WTC11 (cell line): ENCODE data around the gene IL1RAPL1. TPM values are rescaled to one million over a fixed set of nuclear protein-coding genes. Genes with fewer than 3 reads are reported as not detected.

Experiments
- ATAC-seq: fragments of 200-7000 bp; cut with Tn5 transposase; 2 replicates; pipeline ENCODE4 v1.10.0; 2021; ENCODE audit warnings: mild to moderate bottlenecking, moderate library complexity
- CTCF ChIA-PET: fragments of 300-600 bp; sonication (Branson Sonifier 250); formaldehyde crosslinking; loops from one replicate; lab custom pipeline; 2021; ENCODE audit warnings: antibody characterized with exemption; lab: Charles Lee
- POLR2A ChIA-PET: fragments of 350-600 bp; sonication (Branson Sonifier 250); formaldehyde crosslinking; loops from one replicate; lab custom pipeline; 2021; ENCODE audit warnings: antibody characterized with exemption; lab: Charles Lee
- DNase-seq: peaks from one replicate; pipeline ENCODE4 v3.0.0; 2021; ENCODE audit warnings: low spot score
- H3K27ac Mint-ChIP-seq: 2 replicates; pipeline ENCODE4 v1.8.0; 2021; ENCODE audit warnings: mixed read lengths
- H3K27me3 Mint-ChIP-seq: 2 replicates; pipeline ENCODE4 v1.8.0; 2021; ENCODE audit warnings: low read depth, mild to moderate bottlenecking, moderate library complexity, mixed read lengths
- H3K36me3 Mint-ChIP-seq: 2 replicates; pipeline ENCODE4 v1.8.0; 2021; ENCODE audit warnings: mixed read lengths
- H3K4me1 Mint-ChIP-seq: 2 replicates; pipeline ENCODE4 v1.8.0; 2022; ENCODE audit warnings: mixed read lengths
- H3K4me3 Mint-ChIP-seq: 2 replicates; pipeline ENCODE4 v1.8.0; 2021; ENCODE audit warnings: mild to moderate bottlenecking, moderate library complexity, mixed read lengths
- H3K9me3 Mint-ChIP-seq: 2 replicates; pipeline ENCODE4 v1.8.0; 2021; ENCODE audit warnings: mixed read lengths
- ATF1 ChIP-seq: sonication (generic); formaldehyde crosslinking; IDR thresholded peaks from 2 replicates; pipeline ENCODE4 v1.8.1; 2023; ENCODE audit warnings: mild to moderate bottlenecking, moderate library complexity, missing genetic modification reagents
- E2F4 ChIP-seq: sonication (generic); formaldehyde crosslinking; IDR thresholded peaks from 2 replicates; pipeline ENCODE4 v1.8.1; 2022; ENCODE audit warnings: low read depth, mild to moderate bottlenecking, moderate library complexity, missing genetic modification reagents, borderline replicate concordance
- E2F5 ChIP-seq: sonication (generic); formaldehyde crosslinking; IDR thresholded peaks from 2 replicates; pipeline ENCODE4 v1.8.1; 2022; ENCODE audit warnings: mild to moderate bottlenecking, moderate library complexity, missing genetic modification reagents
- HMGA2 ChIP-seq: fragments of 250-450 bp; sonication (Bioruptor Pico); IDR thresholded peaks from 2 replicates; pipeline ENCODE4 v1.4.0; 2021; ENCODE audit warnings: mild to moderate bottlenecking, moderate library complexity
- MXD4 ChIP-seq: fragments of 250-450 bp; sonication (Bioruptor Pico); IDR thresholded peaks from 2 replicates; pipeline ENCODE4 v1.8.0; 2021; ENCODE audit warnings: mild to moderate bottlenecking, moderate library complexity, borderline replicate concordance
- NR3C1 ChIP-seq: sonication (generic); formaldehyde crosslinking; conservative IDR thresholded peaks from 2 replicates; pipeline ENCODE4 v1.8.1; 2023; ENCODE audit warnings: low read depth, mild to moderate bottlenecking, missing genetic modification reagents
- PREB ChIP-seq: sonication (generic); formaldehyde crosslinking; IDR thresholded peaks from 2 replicates; pipeline ENCODE4 v1.8.1; 2022; ENCODE audit warnings: mild to moderate bottlenecking, missing genetic modification reagents, moderate library complexity, borderline replicate concordance
- SMAD4 ChIP-seq: sonication (generic); formaldehyde crosslinking; IDR thresholded peaks from 2 replicates; pipeline ENCODE4 v1.8.0; 2022; ENCODE audit warnings: mild to moderate bottlenecking, missing genetic modification reagents
- ZNF121 ChIP-seq: sonication (generic); formaldehyde crosslinking; IDR thresholded peaks from 2 replicates; pipeline ENCODE4 v1.8.0; 2023; ENCODE audit warnings: missing genetic modification reagents
- ZNF512 ChIP-seq: sonication (generic); formaldehyde crosslinking; IDR thresholded peaks from 2 replicates; pipeline ENCODE4 v1.8.1; 2022; ENCODE audit warnings: missing genetic modification reagents, borderline replicate concordance
- total RNA-seq: library from RNA; stranded (reverse); gene quantifications from 3 replicates; pipeline ENCODE4 v1.2.3, GENCODE V29; 2021
- TF ChIP-seq, protein P1 (sequence below): fragments of 250-450 bp; sonication (Bioruptor Pico); IDR thresholded peaks from 2 replicates; pipeline ENCODE4 v2.1.2; 2022; ENCODE audit warnings: mild to moderate bottlenecking, moderate library complexity
- TF ChIP-seq, protein P2 (sequence below): sonication (generic); formaldehyde crosslinking; IDR thresholded peaks from 2 replicates; pipeline ENCODE4 v1.8.0; 2022; ENCODE audit warnings: mild to moderate bottlenecking, missing genetic modification reagents
- TF ChIP-seq, protein P3 (sequence below): sonication (generic); formaldehyde crosslinking; conservative IDR thresholded peaks from 2 replicates; pipeline ENCODE4 v1.8.1; 2023; ENCODE audit warnings: mild to moderate bottlenecking, low read depth, missing genetic modification reagents, moderate library complexity
- TF ChIP-seq, protein P4 (sequence below): fragments of 250-450 bp; sonication (Bioruptor Pico); IDR thresholded peaks from 2 replicates; pipeline ENCODE4 v1.9.0; 2021; ENCODE audit warnings: mild to moderate bottlenecking

IL1RAPL1 gene
- total RNA-seq, 1 experiment from 2014 or later: 0.13 TPM

- Mint-ChIP-seq H3K27me3 (no peaks in the 10 kb centered on the region), H3K27ac (no peak overlapping the region), H3K4me3 (no peak overlapping the region), H3K36me3 (no peaks in the 10 kb centered on the region), H3K4me1 (peaks cover 2% of the 10 kb centered on the region; the same call in 1 of the 2 replicates), H3K9me3 (no peaks in the 10 kb centered on the region)
- ChIA-PET CTCF (no interaction called here), POLR2A (no interaction called here)
- no peak for ATAC-seq
- no peak for DNase-seq
- TF ChIP-seq, protein P1, sequence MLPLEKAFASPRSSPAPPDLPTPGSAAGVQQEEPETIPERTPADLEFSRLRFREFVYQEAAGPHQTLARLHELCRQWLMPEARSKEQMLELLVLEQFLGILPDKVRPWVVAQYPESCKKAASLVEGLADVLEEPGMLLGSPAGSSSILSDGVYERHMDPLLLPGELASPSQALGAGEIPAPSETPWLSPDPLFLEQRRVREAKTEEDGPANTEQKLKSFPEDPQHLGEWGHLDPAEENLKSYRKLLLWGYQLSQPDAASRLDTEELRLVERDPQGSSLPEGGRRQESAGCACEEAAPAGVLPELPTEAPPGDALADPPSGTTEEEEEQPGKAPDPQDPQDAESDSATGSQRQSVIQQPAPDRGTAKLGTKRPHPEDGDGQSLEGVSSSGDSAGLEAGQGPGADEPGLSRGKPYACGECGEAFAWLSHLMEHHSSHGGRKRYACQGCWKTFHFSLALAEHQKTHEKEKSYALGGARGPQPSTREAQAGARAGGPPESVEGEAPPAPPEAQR (CRISPR knock-in tag): no peak
- TF ChIP-seq, protein P2, sequence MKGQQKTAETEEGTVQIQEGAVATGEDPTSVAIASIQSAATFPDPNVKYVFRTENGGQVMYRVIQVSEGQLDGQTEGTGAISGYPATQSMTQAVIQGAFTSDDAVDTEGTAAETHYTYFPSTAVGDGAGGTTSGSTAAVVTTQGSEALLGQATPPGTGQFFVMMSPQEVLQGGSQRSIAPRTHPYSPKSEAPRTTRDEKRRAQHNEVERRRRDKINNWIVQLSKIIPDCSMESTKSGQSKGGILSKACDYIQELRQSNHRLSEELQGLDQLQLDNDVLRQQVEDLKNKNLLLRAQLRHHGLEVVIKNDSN: no peak
- TF ChIP-seq ZNF512 (CRISPR knock-in tag): no peak
- TF ChIP-seq E2F4: no peak
- no peak for TF ChIP-seq PREB (CRISPR knock-in tag)
Observed at GRCh38 chrX:29447867-29448266, 860.6 kb downstream of the IL1RAPL1 start.

DNA sequence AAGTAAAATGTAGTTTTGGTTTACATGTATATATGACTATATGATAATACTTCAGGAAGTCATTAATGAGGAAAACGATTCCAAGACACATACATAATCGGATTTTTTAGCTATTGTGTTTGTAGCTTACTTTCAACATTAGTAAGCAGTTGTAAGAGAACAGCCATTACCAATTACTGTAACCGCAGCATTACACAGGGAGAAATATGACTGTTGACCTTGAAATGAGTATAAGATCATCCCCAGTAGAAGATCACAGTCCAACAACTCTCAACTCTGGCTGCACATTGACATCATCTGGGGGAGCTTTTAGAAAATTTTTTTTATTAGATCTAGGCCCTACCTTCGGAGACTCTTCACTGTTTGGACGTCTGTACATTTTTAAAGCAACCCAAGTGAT is 866.1 kb downstream of the IL1RAPL1 start:
- ATAC-seq (no peak), DNase-seq (no peak)
- POLR2A ChIA-PET: no interaction called here
- Mint-ChIP-seq H3K4me3 (no peak overlapping the region), H3K27ac (no peak overlapping the region)
- no peak for TF ChIP-seq ATF1
- TF ChIP-seq, all 79 proteins: peak for 0
- Mint-ChIP-seq H3K9me3 (no peaks in the 10 kb centered on the region), H3K4me1 (no peaks in the 10 kb centered on the region), H3K27me3 (no peaks in the 10 kb centered on the region; the same call in 1 of the 2 replicates), H3K36me3 (no peaks in the 10 kb centered on the region)
- CTCF ChIA-PET: no interaction called here

DNA sequence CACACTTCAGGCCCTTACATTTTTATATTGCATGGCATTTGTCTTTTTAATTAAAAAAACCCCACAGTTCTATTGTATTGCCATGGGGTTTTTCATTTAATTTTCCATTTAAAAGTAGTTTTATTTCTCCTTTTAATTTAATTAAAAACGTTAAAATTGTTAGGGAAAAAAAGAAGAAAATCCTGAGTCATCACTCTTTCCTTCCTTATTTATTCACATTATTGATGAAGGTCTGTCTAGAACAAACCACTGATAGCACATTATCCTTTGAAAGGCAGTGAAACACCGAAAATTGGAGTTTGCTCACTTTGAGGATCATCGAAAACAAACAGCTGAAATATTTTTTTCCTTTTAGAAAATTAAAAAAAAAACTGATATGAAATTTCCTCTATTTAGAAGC is 868.5 kb downstream of the IL1RAPL1 start:
- ATAC-seq (no peak), DNase-seq (no peak)
- no peaks in the 10 kb centered on the region for H3K9me3 Mint-ChIP-seq
- ChIA-PET CTCF (no interaction called here), POLR2A (no interaction called here)
- H3K36me3 Mint-ChIP-seq: no peaks in the 10 kb centered on the region
- H3K27ac Mint-ChIP-seq: no peak overlapping the region
- no peaks in the 10 kb centered on the region for H3K4me1 Mint-ChIP-seq
- no peak overlapping the region for H3K4me3 Mint-ChIP-seq
- H3K27me3 Mint-ChIP-seq: no peaks in the 10 kb centered on the region; the same call in 1 of the 2 replicates
- TF ChIP-seq E2F5 (CRISPR knock-in tag) (no peak), PREB (CRISPR knock-in tag) (no peak), NR3C1 (CRISPR knock-in tag) (no peak), ZNF121 (CRISPR knock-in tag) (no peak), MXD4 (CRISPR knock-in tag) (no peak), HMGA2 (CRISPR knock-in tag) (no peak), ZNF512 (CRISPR knock-in tag) (no peak), SMAD4 (CRISPR knock-in tag) (no peak)
- TF ChIP-seq, protein P3, sequence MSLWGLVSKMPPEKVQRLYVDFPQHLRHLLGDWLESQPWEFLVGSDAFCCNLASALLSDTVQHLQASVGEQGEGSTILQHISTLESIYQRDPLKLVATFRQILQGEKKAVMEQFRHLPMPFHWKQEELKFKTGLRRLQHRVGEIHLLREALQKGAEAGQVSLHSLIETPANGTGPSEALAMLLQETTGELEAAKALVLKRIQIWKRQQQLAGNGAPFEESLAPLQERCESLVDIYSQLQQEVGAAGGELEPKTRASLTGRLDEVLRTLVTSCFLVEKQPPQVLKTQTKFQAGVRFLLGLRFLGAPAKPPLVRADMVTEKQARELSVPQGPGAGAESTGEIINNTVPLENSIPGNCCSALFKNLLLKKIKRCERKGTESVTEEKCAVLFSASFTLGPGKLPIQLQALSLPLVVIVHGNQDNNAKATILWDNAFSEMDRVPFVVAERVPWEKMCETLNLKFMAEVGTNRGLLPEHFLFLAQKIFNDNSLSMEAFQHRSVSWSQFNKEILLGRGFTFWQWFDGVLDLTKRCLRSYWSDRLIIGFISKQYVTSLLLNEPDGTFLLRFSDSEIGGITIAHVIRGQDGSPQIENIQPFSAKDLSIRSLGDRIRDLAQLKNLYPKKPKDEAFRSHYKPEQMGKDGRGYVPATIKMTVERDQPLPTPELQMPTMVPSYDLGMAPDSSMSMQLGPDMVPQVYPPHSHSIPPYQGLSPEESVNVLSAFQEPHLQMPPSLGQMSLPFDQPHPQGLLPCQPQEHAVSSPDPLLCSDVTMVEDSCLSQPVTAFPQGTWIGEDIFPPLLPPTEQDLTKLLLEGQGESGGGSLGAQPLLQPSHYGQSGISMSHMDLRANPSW (CRISPR knock-in tag): no peak
- TF ChIP-seq, protein P4, sequence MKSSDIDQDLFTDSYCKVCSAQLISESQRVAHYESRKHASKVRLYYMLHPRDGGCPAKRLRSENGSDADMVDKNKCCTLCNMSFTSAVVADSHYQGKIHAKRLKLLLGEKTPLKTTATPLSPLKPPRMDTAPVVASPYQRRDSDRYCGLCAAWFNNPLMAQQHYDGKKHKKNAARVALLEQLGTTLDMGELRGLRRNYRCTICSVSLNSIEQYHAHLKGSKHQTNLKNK (CRISPR knock-in tag): no peak
